MM.1S (cell line): ENCODE results near the gene DCXR.

ENCODE experiments used
- EZH2 ChIP-seq: fragments of 300-600 bp; sonication (generic); optimal IDR thresholded peaks from 2 replicates; pipeline ENCODE3; 2017; ENCODE audit warnings: low read depth, mild to moderate bottlenecking, antibody characterized with exemption, low read length, mixed read lengths
- TF ChIP-seq, protein P1 (sequence below): fragments of 300-600 bp; sonication (generic); IDR thresholded peaks from 2 replicates; pipeline ENCODE4 v1.5.1; 2016; ENCODE audit warnings: antibody characterized with exemption, low read length, mixed read lengths

DNA sequence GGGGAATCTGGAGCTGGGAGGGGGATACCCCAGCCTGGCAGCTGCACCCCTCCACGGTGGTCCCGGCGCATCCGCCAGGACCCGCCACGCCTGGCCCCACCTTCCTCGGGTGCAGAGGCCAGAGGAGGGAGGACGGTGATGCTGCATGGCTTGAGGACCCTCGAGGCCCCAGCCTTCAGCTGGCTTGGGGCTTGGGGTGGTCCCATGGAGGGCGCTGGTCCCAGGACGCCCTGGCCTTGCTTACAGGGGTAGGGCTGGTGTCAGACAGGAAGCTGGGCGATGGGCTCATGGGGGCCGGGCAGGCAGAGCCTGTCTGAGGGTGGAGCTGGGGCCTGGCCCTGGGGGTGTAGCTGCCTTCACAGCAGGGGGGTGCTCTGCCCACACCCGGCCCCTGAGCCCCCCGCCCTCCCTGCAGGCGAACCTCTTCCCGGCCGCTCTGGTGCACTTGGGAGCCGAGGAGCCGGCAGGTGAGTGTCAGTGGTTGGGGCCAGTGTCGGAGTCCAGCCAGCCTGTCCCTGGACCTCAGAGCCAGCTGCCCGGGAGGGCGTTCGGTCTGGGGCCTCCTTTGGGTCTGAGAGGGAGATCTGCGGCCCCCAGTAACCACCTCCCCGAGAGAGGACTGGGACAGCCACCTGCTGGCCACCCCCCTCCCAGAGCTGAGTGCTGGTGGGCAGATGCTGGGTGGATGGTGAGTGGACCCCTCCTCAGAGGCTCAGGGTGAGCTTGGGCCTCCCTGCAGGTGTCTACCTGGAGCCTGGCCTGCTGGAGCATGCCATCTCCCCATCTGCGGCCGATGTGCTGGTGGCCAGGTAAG lies 21.2 kb downstream of the DCXR start:
- TF ChIP-seq, protein P1, sequence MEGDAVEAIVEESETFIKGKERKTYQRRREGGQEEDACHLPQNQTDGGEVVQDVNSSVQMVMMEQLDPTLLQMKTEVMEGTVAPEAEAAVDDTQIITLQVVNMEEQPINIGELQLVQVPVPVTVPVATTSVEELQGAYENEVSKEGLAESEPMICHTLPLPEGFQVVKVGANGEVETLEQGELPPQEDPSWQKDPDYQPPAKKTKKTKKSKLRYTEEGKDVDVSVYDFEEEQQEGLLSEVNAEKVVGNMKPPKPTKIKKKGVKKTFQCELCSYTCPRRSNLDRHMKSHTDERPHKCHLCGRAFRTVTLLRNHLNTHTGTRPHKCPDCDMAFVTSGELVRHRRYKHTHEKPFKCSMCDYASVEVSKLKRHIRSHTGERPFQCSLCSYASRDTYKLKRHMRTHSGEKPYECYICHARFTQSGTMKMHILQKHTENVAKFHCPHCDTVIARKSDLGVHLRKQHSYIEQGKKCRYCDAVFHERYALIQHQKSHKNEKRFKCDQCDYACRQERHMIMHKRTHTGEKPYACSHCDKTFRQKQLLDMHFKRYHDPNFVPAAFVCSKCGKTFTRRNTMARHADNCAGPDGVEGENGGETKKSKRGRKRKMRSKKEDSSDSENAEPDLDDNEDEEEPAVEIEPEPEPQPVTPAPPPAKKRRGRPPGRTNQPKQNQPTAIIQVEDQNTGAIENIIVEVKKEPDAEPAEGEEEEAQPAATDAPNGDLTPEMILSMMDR: no peak
- no peak for TF ChIP-seq EZH2
